Endothelial cell of umbilical vein (primary cell): ENCODE measurements around the gene ATAD1. TPM values are rescaled to one million over a fixed set of nuclear protein-coding genes. Genes with fewer than 3 reads are reported as not detected.
A peak's percentile ranks its signal among the peaks of the same experiment; 100 is the strongest.

Source experiments
- BruUV-seq: library from RNA; stranded (reverse); fragments of 400-500 nt; replicated peaks from 2 replicates; lab custom pipeline; 2021; lab: Mats Ljungman, UMichigan
- CTCF ChIA-PET: fragments of 300-600, 350-600 bp; sonication (Branson Sonifier 250); formaldehyde crosslinking; loops from one replicate; lab custom pipeline; 2021; ENCODE audit warnings: antibody characterized with exemption, inconsistent platforms; lab: Charles Lee
- POLR2A ChIA-PET: fragments of 300-600, 350-600 bp; sonication (Branson Sonifier 250); formaldehyde crosslinking; loops from one replicate; lab custom pipeline; 2021; ENCODE audit warnings: antibody characterized with exemption, inconsistent platforms; lab: Charles Lee
- DNase-seq: peaks from one replicate; pipeline ENCODE4 v3.0.0-alpha.2; 2011; ENCODE audit warnings: low read depth, low spot score
- FAIRE-seq: peaks from 2 replicates; lab custom pipeline; 2011; peaks lifted over from hg19 to GRCh38; lab: Jason Lieb, UNC
- H2AFZ ChIP-seq: 2 replicates; pipeline ENCODE4 v1.6.0; 2012; ENCODE audit warnings: low read depth, low read length, control low read depth, inconsistent platforms
- H3K27ac ChIP-seq: 2 replicates; pipeline ENCODE4 v1.5.1; 2011; ENCODE audit warnings: low read depth, mild to moderate bottlenecking, control low read depth, low read length, moderate library complexity; ENCODE audit not compliant: insufficient read depth
- H3K27me3 ChIP-seq, 2 experiments: 2 replicates each; pipeline versions ENCODE4 v1.6.0 to v1.6.1; 2011; ENCODE audit warnings: low read length in 2 of 2, mixed read lengths in 1 of 2; ENCODE audit not compliant: control insufficient read depth in 2 of 2, insufficient read depth in 2 of 2
- H3K36me3 ChIP-seq, 2 experiments: 2 replicates in 1 of 2; 3 replicates in 1 of 2; pipeline ENCODE4 v1.5.1; 2011; ENCODE audit warnings: low read length in 2 of 2, mild to moderate bottlenecking in 1 of 2, moderate library complexity in 1 of 2; ENCODE audit not compliant: control insufficient read depth in 2 of 2, insufficient read depth in 2 of 2; ENCODE audit errors: extremely low read depth in 1 of 2
- H3K4me1 ChIP-seq: 3 replicates; pipeline ENCODE4 v1.5.1; 2011; ENCODE audit warnings: mild to moderate bottlenecking, low read length; ENCODE audit not compliant: control insufficient read depth, insufficient read depth; ENCODE audit errors: extremely low read depth
- H3K4me2 ChIP-seq: 2 replicates; pipeline ENCODE4 v1.6.1; 2011; ENCODE audit warnings: low read length, control low read depth, mixed read lengths; ENCODE audit not compliant: insufficient read depth
- H3K4me3 ChIP-seq, 3 experiments: fragments of 200-600 bp in 1 of 3; sonication (generic), shearing (Covaris generic) in 1 of 3; replicated peaks in 1 of 3; 2 replicates each; pipeline ENCODE4 v1.5.1; 2011 to 2016; ENCODE audit warnings: control low read depth in 3 of 3, low read length in 3 of 3, mild to moderate bottlenecking in 2 of 3, inconsistent platforms in 1 of 3, low read depth in 1 of 3, moderate library complexity in 1 of 3; ENCODE audit not compliant: insufficient read depth in 1 of 3
- H3K79me2 ChIP-seq: 2 replicates; pipeline ENCODE4 v1.6.0; 2012; ENCODE audit warnings: low read length, inconsistent platforms; ENCODE audit not compliant: control insufficient read depth, insufficient read depth
- H3K9ac ChIP-seq: replicated peaks from 2 replicates; pipeline ENCODE3; 2011; ENCODE audit warnings: low read length, control low read depth; ENCODE audit not compliant: insufficient read depth; ENCODE audit errors: extremely low read depth
- H3K9me1 ChIP-seq: replicated peaks from 3 replicates; pipeline ENCODE4 v1.6.0; 2011; ENCODE audit warnings: mild to moderate bottlenecking, low read length; ENCODE audit not compliant: control insufficient read depth, insufficient read depth; ENCODE audit errors: extremely low read depth
- H3K9me3 ChIP-seq: replicated peaks from 2 replicates; pipeline ENCODE4 v1.5.1; 2012; ENCODE audit warnings: low read length, inconsistent platforms; ENCODE audit not compliant: control insufficient read depth, insufficient read depth
- H4K20me1 ChIP-seq: replicated peaks from 2 replicates; pipeline ENCODE3; 2011; ENCODE audit warnings: mild to moderate bottlenecking, low read length; ENCODE audit not compliant: control insufficient read depth, insufficient read depth; ENCODE audit errors: extremely low read depth
- CTCF ChIP-seq, 2 donors: IDR thresholded peaks; 1 replicate in 1 of 2; 2 replicates in 1 of 2; pipeline ENCODE4 v1.5.1; 2011; ENCODE audit warnings: low read length in 2 of 2, mild to moderate bottlenecking in 2 of 2, moderate library complexity in 2 of 2, control low read depth in 1 of 2, inconsistent platforms in 1 of 2, low read depth in 1 of 2; ENCODE audit not compliant: insufficient read depth in 1 of 2; ENCODE audit errors: extremely low read depth in 1 of 2
- EZH2 ChIP-seq: IDR thresholded peaks from 2 replicates; pipeline ENCODE4 v1.6.1; 2012; ENCODE audit warnings: borderline replicate concordance, low read depth, mild to moderate bottlenecking, moderate library complexity, low read length, inconsistent platforms; ENCODE audit not compliant: severe bottlenecking
- FOS ChIP-seq: IDR thresholded peaks from 2 replicates; pipeline ENCODE4 v1.6.1; 2011; ENCODE audit warnings: mild to moderate bottlenecking, low read length, moderate library complexity, borderline replicate concordance; ENCODE audit not compliant: insufficient read depth
- GATA2 ChIP-seq: IDR thresholded peaks from 2 replicates; pipeline ENCODE4 v1.7.0; 2011; ENCODE audit warnings: low read depth, mild to moderate bottlenecking, moderate library complexity, mixed read lengths, low read length; ENCODE audit not compliant: insufficient read length, insufficient read depth
- JUN ChIP-seq: IDR thresholded peaks from 2 replicates; pipeline ENCODE4 v1.6.1; 2011; ENCODE audit warnings: borderline replicate concordance, low read depth; ENCODE audit not compliant: insufficient read length, insufficient read depth
- MAX ChIP-seq: IDR thresholded peaks from 2 replicates; pipeline ENCODE4 v1.6.1; 2011; ENCODE audit not compliant: insufficient read depth, insufficient read length
- MYC ChIP-seq: IDR thresholded peaks from one replicate; pipeline ENCODE4 v1.6.1; 2011; ENCODE audit warnings: mild to moderate bottlenecking, low read depth, low read length
- POLR2A ChIP-seq: IDR thresholded peaks from 2 replicates; pipeline ENCODE4 v1.6.1; 2012; ENCODE audit warnings: low read depth, mild to moderate bottlenecking, control low read depth, low read length
- POLR2AphosphoS5 ChIP-seq: IDR thresholded peaks from 2 replicates; pipeline ENCODE4 v1.6.1; 2012; ENCODE audit warnings: low read depth, mild to moderate bottlenecking, control low read depth, low read length, moderate library complexity; ENCODE audit not compliant: insufficient read depth
- dilution Hi-C: fragments of 300-500 bp; cut with MboI; formaldehyde crosslinking; loops from one replicate; pipeline ENCODE4 v1.15.0; 2019; ENCODE audit warnings: low sequenced_read_pairs; ENCODE audit not compliant: extremely low pct_ligation_motif_present
- intact Hi-C: fragments of 100-400 bp; cut with micrococcal nuclease; formaldehyde crosslinking; loops from one replicate; pipeline ENCODE4 v1.10.0; 2022
- polyA plus RNA-seq, 4 experiments: library from polyadenylated mRNA; depleted of rRNA in 3 of 4; stranded (reverse) in 3 of 4; unstranded in 1 of 4; fragments of >200 nt; gene quantifications; 2 replicates each; pipeline versions ENCODE4 v1.2.1 to v1.2.3, GENCODE V29; 2011 to 2012; ENCODE audit warnings: missing spikeins in 1 of 4
- total RNA-seq: library from RNA; stranded (reverse); gene quantifications from 2 replicates; pipeline ENCODE4 v1.2.3, GENCODE V29; 2021

Gene ATAD1
- total and polyA plus RNA-seq, 2 donors (not counting 3 experiments of a cell fraction or from before 2014, with no cell fraction given), result 5.2 to 25.8 TPM

- FAIRE-seq (no peak), DNase-seq (peak; percentile 74)
- Histone ChIP-seq H3K9me3 (no peaks in the 10 kb centered on the region), H3K4me3 (no peak overlapping the region), H3K79me2 (no peaks in the 10 kb centered on the region), H3K4me1 (peaks cover 14% of the 10 kb centered on the region), H3K27me3 (no peaks in the 10 kb centered on the region), H4K20me1 (no peaks in the 10 kb centered on the region), H3K27ac (no peak overlapping the region), H3K36me3 (no peaks in the 10 kb centered on the region), H3K4me2 (no peak overlapping the region), H2AFZ (no peak overlapping the region), H3K9me1 (no peaks in the 10 kb centered on the region), H3K9ac (no peak overlapping the region)
- dilution Hi-C loops, result no loop called here
- no TSS peak for BruUV-seq
- no peak for TF ChIP-seq FOS
- TF ChIP-seq POLR2AphosphoS5, result no peak
- no peak for TF ChIP-seq MAX
- TF ChIP-seq EZH2, result no peak
- no peak for TF ChIP-seq MYC
- no peak for TF ChIP-seq JUN
- no peak for TF ChIP-seq CTCF (IDR thresholded peaks at IDR 0.05; ENCODE audit: extremely low read depth in 1 of 2, insufficient read depth in 1 of 2, low read depth in 1 of 2, low read length in 2 of 2)
- TF ChIP-seq POLR2A, result no peak
- TF ChIP-seq GATA2, result no peak
- intact Hi-C loops, result no loop called here
- CTCF ChIA-PET, result interaction anchor here (0.9 to 4.8 kb wide), 11 partner anchors 10 to 77 kb away, joined by 3 to 68 read pairs (median 3); no protein-coding TSS in a partner anchor
- POLR2A ChIA-PET, result no interaction called here
Measured at GRCh38 chr10:87733081-87733480, 84.9 kb downstream of the ATAD1 start.
